Immature natural killer cell (primary cell): Measurements from ENCODE around the gene NRARP. TPM values are rescaled to one million over a fixed set of nuclear protein-coding genes. Genes with fewer than 3 reads are reported as not detected.
"Not testable (repeated sequence)": the region's sequence is repeated elsewhere in the genome, so short reads cannot be mapped to it uniquely, and the experiment has no call there.

Experiments
- DNase-seq, 3 donors: peaks; one replicate each; pipeline ENCODE4 v3.0.0; 2022; ENCODE audit warnings: mixed read lengths in 1 of 3
- H3K27ac Mint-ChIP-seq, 6 donors: one replicate each; pipeline ENCODE4 v1.8.0; 2020; ENCODE audit warnings: mixed read lengths in 6 of 6, mild to moderate bottlenecking in 5 of 6, inconsistent platforms in 4 of 6, moderate library complexity in 3 of 6
- H3K27me3 Mint-ChIP-seq, 3 donors: one replicate each; pipeline ENCODE4 v1.8.0; 2020 to 2021; ENCODE audit warnings: low read depth in 3 of 3, mild to moderate bottlenecking in 3 of 3, mixed read lengths in 3 of 3, moderate library complexity in 3 of 3, inconsistent platforms in 1 of 3
- H3K36me3 Mint-ChIP-seq, 3 donors: one replicate each; pipeline ENCODE4 v1.8.0; 2020; ENCODE audit warnings: mixed read lengths in 3 of 3, inconsistent platforms in 2 of 3, mild to moderate bottlenecking in 2 of 3
- H3K4me1 Mint-ChIP-seq, 2 donors: one replicate each; pipeline ENCODE4 v1.8.0; 2020; ENCODE audit warnings: inconsistent platforms in 2 of 2, mild to moderate bottlenecking in 2 of 2, mixed read lengths in 2 of 2, moderate library complexity in 1 of 2
- H3K4me3 Mint-ChIP-seq, 5 donors: one replicate each; pipeline ENCODE4 v1.8.0; 2020; ENCODE audit warnings: mild to moderate bottlenecking in 5 of 5, mixed read lengths in 5 of 5, inconsistent platforms in 3 of 5, moderate library complexity in 3 of 5
- H3K9me3 Mint-ChIP-seq, 6 donors: one replicate each; pipeline ENCODE4 v1.8.0; 2020; ENCODE audit warnings: mild to moderate bottlenecking in 6 of 6, mixed read lengths in 6 of 6, inconsistent platforms in 4 of 6, moderate library complexity in 3 of 6
- polyA plus RNA-seq, 3 donors: library from polyadenylated mRNA; unstranded; fragments of 300-500 nt; fragmentation: Illumina TruSeq; gene quantifications; one replicate each; pipeline ENCODE4 v1.2.3, GENCODE V29; 2021

NRARP gene
- polyA plus RNA-seq, 3 donors from 2014 or later: 0.14 TPM; not detected in 2

DNA sequence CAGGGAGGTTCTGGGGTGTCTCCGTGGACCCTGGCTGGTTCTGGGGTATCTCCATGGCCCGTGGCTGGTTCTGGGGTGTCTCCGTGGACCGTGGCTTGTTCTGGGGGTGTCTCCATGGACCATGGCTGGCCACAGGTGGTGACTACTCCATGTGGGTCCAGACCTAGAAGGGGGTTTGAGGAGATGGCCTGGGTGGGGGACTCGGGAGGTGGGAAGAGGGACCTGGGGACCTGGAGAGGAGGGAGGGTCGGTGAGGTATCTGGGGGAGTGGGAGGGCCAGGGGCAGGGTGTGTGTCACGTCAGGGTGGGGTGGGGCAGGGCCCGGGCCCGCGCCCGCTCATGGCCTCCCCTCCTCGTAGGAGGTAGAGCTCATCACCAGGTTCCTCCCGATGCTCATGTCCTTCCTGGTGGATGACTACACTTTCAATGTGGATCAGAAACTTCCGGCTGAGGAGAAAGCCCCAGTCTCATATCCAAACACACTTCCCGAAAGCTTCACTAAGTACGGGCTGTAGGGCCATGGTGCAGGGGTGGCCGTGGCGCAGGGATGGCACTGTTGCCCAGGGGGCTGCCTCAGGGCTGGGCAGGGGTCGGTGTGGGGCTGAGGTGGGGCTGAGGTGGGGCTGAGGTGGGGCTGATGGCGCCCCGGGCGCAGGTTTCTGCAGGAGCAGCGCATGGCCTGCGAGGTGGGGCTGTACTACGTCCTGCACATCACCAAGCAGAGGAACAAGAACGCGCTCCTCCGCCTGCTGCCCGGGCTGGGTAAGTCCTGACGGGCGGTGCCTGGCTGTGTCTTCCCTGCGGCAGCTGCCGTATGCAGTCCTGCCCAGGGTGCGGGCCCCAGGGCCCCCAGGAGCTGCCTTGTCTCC, 35.3 kb downstream of the NRARP start:
- Mint-ChIP-seq H3K27me3 (peaks cover 0 to 5% (median 4%) of the 10 kb centered on the region in 3 donors), H3K4me3 (no peak overlapping the region), H3K4me1 (peaks cover 7 to 15% of the 10 kb centered on the region in 2 donors), H3K36me3 (peaks cover 0 to 13% (median 12%) of the 10 kb centered on the region in 3 donors), H3K9me3 (no peaks in the 10 kb centered on the region), H3K27ac (no peak overlapping the region)
- DNase-seq: no peak

DNA sequence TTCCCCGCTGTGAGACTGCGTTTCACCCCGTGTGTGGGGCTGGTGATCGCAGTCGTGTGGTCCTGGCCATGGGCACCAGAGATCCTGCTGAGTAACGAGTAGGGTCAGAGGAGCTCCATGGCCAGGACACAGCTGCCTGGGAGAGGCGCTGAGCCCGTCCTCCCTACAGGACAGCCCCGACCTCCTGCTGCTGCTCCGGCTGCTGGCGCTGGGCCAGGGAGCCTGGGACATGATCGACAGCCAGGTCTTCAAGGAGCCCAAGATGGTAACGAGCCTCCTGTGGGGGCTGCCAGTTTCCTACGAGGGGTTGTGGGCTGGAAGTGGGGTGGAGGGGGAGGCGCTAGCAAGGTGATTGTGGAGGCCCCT, 35.9 kb downstream of the NRARP start:
- H3K4me1 Mint-ChIP-seq: peaks cover 3 to 13% of the 10 kb centered on the region in 2 donors
- peaks cover 0 to 5% (median 3%) of the 10 kb centered on the region in 3 donors for H3K27me3 Mint-ChIP-seq
- no peak for DNase-seq
- H3K9me3 Mint-ChIP-seq: no peaks in the 10 kb centered on the region
- peaks cover 0 to 16% (median 12%) of the 10 kb centered on the region in 3 donors for H3K36me3 Mint-ChIP-seq
- H3K27ac Mint-ChIP-seq: no peak overlapping the region
- no peak overlapping the region for H3K4me3 Mint-ChIP-seq

- Mint-ChIP-seq H3K4me1 (peaks cover 0 to 12% of the 10 kb centered on the region in 2 donors), H3K9me3 (no peaks in the 10 kb centered on the region), H3K27me3 (peaks cover 0 to 5% (median 3%) of the 10 kb centered on the region in 3 donors), H3K4me3 (no peak overlapping the region), H3K36me3 (peaks cover 0 to 16% (median 12%) of the 10 kb centered on the region in 3 donors), H3K27ac (no peak overlapping the region)
- no peak for DNase-seq
These were observed 36.4 kb downstream of the NRARP start for GRCh38 chr9:137265496-137266161.

DNA sequence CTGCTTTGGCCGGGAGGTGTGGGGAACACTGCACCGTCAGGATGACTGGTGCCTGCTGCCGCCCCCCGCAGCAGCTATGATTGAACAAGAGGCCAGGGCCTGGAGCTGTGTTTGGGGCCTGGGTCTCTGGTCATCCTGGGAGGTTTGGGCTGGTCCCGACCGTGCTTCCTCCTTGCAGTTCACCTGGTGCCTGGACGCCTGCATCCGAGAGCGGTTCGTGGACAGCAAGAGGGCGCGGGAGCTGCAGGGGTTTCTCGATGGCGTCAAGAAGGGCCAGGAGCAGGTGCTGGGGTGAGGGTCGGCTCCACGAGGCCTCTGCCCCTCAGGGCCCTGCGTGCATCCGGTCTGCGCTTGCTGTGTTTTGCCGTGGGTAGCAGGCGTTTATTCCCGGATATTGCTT, 38.0 kb downstream of the NRARP start:
- H3K27ac Mint-ChIP-seq: no peak overlapping the region
- H3K4me3 Mint-ChIP-seq: no peak overlapping the region
- no peaks in the 10 kb centered on the region for H3K9me3 Mint-ChIP-seq
- DNase-seq: no peak
- peaks cover 0 to 13% (median 6%) of the 10 kb centered on the region in 3 donors for H3K36me3 Mint-ChIP-seq
- H3K4me1 Mint-ChIP-seq: peaks cover 0 to 12% of the 10 kb centered on the region in 2 donors
- peaks cover 0 to 7% (median 3%) of the 10 kb centered on the region in 3 donors for H3K27me3 Mint-ChIP-seq

DNA sequence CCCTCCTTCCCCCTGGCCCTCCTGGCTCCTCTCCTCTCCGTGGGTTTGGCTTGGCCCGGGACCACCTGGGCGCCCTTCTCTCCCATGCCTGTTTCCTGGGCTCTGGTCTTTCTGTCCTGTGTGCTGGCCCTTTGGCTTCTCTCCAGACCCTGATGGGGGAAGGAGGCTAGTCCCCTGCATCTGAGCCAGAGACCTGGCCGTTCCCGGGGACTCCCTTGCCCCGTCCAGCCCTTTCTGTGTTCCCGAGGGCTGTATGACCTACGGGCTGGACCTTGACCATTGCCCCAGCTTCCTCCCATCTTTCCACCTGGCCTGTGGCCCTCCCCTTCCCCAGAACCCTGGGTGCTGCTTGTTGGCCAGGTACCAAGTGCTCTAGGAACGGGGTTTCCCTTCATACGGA, 38.6 kb downstream of the NRARP start:
- Mint-ChIP-seq H3K9me3 (no peaks in the 10 kb centered on the region), H3K4me1 (peaks cover 0 to 7% of the 10 kb centered on the region in 2 donors), H3K4me3 (no peak overlapping the region), H3K36me3 (peaks cover 0 to 9% (median 1%) of the 10 kb centered on the region in 3 donors), H3K27me3 (peaks cover 0 to 7% (median 3%) of the 10 kb centered on the region in 3 donors), H3K27ac (no peak overlapping the region)
- DNase-seq: no peak

GRCh38 chr9:137262909-137263285, 39.2 kb downstream of the NRARP start:
- H3K4me1 Mint-ChIP-seq: peaks cover 0 to 6% of the 10 kb centered on the region in 2 donors
- H3K36me3 Mint-ChIP-seq: peaks cover 0 to 7% (median 0%) of the 10 kb centered on the region in 3 donors
- H3K27ac Mint-ChIP-seq: no peak overlapping the region
- no peak for DNase-seq
- H3K9me3 Mint-ChIP-seq: no peaks in the 10 kb centered on the region
- peaks cover 0 to 7% (median 3%) of the 10 kb centered on the region in 3 donors for H3K27me3 Mint-ChIP-seq
- H3K4me3 Mint-ChIP-seq: no peak overlapping the region

GRCh38 chr9:137262173-137262908, 39.7 kb downstream of the NRARP start:
- not testable (repeated sequence) for DNase-seq, H3K36me3 Mint-ChIP-seq, H3K27me3 Mint-ChIP-seq, H3K27ac Mint-ChIP-seq, H3K9me3 Mint-ChIP-seq, H3K4me1 Mint-ChIP-seq, H3K4me3 Mint-ChIP-seq

GRCh38 chr9:137256856-137257255, 45.2 kb downstream of the NRARP start:
- Mint-ChIP-seq H3K4me3 (peak overlapping the region; percentile 57 to 92 (median 83)), H3K4me1 (peaks cover 15 to 24% of the 10 kb centered on the region in 2 donors), H3K36me3 (peaks cover 0 to 7% (median 0%) of the 10 kb centered on the region in 3 donors), H3K27me3 (peaks cover 0 to 6% (median 4%) of the 10 kb centered on the region in 3 donors), H3K9me3 (peaks cover 0 to 2% (median 0%) of the 10 kb centered on the region in 6 donors), H3K27ac (peak overlapping the region in 2 of 6 donors; percentile 18 to 45)
- DNase-seq: no peak

DNA sequence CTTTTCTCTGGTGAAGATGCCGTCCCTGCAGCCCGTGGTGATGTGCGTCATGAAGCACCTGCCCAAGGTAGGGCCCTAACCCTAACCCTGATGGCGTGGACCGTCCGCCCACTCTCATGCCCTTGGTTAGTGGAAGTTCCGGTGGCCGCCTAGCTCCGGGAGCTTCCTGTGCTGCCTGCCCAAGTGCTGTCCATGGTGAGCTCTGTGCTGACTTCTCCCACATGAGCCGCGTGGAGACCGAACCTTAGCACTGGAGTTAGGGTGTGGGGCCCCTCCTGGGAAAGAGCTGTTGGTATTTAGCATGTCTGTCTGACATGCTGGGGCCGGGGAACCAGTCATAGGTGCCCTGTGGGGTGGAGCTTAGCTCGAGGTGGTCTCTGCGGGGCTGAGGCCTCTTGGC, 45.7 kb downstream of the NRARP start:
- Mint-ChIP-seq H3K4me3 (peak overlapping the region; percentile 83 to 92 (median 88)), H3K36me3 (peaks cover 0 to 3% (median 0%) of the 10 kb centered on the region in 3 donors), H3K27me3 (peaks cover 0 to 5% (median 4%) of the 10 kb centered on the region in 3 donors), H3K9me3 (peaks cover 0 to 2% (median 0%) of the 10 kb centered on the region in 6 donors), H3K27ac (peak overlapping the region in 1 of 6 donors; percentile 66), H3K4me1 (peaks cover 15 to 20% of the 10 kb centered on the region in 2 donors)
- DNase-seq: no peak

DNA sequence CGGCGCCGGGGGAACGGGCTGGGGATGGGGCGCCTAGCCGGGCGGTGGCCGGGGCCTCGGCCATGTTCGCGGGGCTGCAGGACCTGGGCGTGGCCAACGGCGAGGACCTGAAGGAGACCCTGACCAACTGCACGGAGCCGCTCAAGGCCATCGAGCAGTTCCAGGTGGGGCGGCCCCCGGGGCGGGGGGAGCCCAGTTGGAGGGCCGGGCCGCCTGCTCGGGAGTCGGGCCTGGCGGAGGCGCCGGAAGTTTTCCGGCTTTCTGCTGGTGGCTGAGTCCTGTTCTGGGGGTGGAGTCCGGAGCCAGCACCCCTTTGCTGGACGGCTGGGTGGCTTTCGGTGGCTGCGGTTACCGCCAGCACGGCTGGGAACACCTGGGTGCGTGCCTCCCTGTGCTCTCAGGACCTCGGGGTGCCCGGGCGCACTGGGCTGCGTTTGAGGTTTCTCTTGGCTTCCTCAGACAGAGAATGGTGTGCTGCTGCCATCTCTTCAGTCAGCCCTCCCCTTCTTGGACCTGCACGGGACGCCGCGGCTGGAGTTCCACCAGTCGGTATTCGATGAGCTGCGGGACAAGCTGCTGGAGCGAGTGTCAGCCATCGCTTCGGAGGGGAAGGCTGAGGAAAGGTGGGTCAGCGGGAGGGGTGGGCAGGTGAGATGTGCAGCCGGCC, 46.5 kb downstream of the NRARP start:
- H3K27ac Mint-ChIP-seq: peak overlapping the region in 4 of 6 donors; percentile 65 to 84 (median 74)
- peaks cover 0 to 3% (median 0%) of the 10 kb centered on the region in 3 donors for H3K36me3 Mint-ChIP-seq
- DNase-seq: no peak
- H3K4me3 Mint-ChIP-seq: peak overlapping the region; percentile 83 to 92 (median 88)
- H3K9me3 Mint-ChIP-seq: peaks cover 0 to 2% (median 0%) of the 10 kb centered on the region in 6 donors
- peaks cover 15 to 20% of the 10 kb centered on the region in 2 donors for H3K4me1 Mint-ChIP-seq
- peaks cover 0 to 5% (median 4%) of the 10 kb centered on the region in 3 donors for H3K27me3 Mint-ChIP-seq

DNA sequence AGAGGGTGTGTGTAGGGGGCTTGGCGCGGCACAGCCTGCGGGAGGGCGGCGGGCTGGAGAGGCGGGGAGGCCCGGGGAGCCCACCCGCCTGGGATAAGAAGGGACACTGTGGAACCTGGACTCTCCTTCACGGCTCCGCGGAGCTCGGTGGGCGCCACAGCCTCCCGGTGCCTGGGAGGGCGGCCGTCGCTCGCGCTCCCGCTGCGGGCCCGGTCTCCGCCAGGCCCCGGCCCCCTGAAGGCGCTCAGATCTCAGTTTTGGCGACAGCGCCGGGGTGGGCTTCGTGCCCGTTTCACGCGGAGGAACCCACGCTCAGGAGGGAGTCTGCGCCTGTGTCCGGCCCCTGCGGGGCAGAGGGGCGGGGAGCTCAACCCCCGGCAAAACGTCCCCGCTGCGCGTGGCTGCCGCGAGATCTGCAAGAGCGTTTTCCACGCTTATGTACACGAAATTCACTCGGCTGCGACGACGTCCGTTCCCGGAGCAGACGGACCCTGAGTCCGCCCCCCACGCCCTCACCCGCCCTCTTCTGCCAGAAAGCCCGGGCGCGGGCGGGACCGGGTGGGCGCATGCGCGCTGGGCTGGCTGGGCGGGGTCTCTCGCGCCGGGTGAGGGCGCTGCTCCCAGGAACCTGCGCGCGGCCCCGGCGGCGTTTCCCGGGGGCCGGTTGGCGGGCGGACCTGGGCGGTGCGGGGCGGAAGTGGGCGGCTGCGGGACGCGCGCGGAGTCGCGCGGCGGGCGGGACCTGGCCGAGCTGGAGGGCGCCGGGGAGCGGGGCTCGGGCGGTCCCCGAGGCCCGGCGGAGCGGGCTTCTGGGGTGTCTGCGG, 47.2 kb downstream of the NRARP start, which contains the start of gene NELFB:
Gene NELFB, plus strand, starts transcription at position 704 of the 824 bp plus-strand sequence.
- peaks cover 0 to 2% (median 0%) of the 10 kb centered on the region in 6 donors for H3K9me3 Mint-ChIP-seq
- peaks cover 0 to 3% (median 0%) of the 10 kb centered on the region in 3 donors for H3K36me3 Mint-ChIP-seq
- peak within 1 kb of the TSS; percentile 83 to 92 (median 88) for H3K4me3 Mint-ChIP-seq
- peaks cover 0 to 4% (median 3%) of the 10 kb centered on the region in 3 donors for H3K27me3 Mint-ChIP-seq
- H3K4me1 Mint-ChIP-seq: peaks cover 15 to 20% of the 10 kb centered on the region in 2 donors
- peak; percentile 97 to 98 (median 97) for DNase-seq
- peak within 1 kb of the TSS in 5 of 6 donors; percentile 65 to 84 (median 82) for H3K27ac Mint-ChIP-seq
